GM18526 (cell line): ENCODE data around the gene ADAMTSL3.

Experiments
- POLR2A ChIP-seq: IDR thresholded peaks from 3 replicates; pipeline ENCODE4 v1.6.1; 2011; ENCODE audit not compliant: insufficient read length; ENCODE audit errors: extremely low read depth

The ADAMTSL3 gene

GRCh38 chr15:83848315-83849050, 194.6 kb downstream of the ADAMTSL3 start:
- TF ChIP-seq POLR2A, result no peak

- TF ChIP-seq POLR2A, result no peak
Observed at GRCh38 chr15:83850015-83850414, 196.1 kb downstream of the ADAMTSL3 start.

GRCh38 chr15:83850501-83851245, 196.8 kb downstream of the ADAMTSL3 start:
- no peak for TF ChIP-seq POLR2A

GRCh38 chr15:83853232-83853631, 199.3 kb downstream of the ADAMTSL3 start:
- no peak for TF ChIP-seq POLR2A

- TF ChIP-seq POLR2A, result no peak
Observed at GRCh38 chr15:83854321-83854720, 200.4 kb downstream of the ADAMTSL3 start.

- no peak for TF ChIP-seq POLR2A
Observed at GRCh38 chr15:83854950-83855707, 201.2 kb downstream of the ADAMTSL3 start.

GRCh38 chr15:83855956-83856355, 202.0 kb downstream of the ADAMTSL3 start:
- no peak for TF ChIP-seq POLR2A

GRCh38 chr15:83858820-83859505, 205.0 kb downstream of the ADAMTSL3 start:
- no peak for TF ChIP-seq POLR2A

GRCh38 chr15:83866692-83867091, 212.8 kb downstream of the ADAMTSL3 start:
- TF ChIP-seq POLR2A, result no peak

- TF ChIP-seq POLR2A, result no peak
Observed at GRCh38 chr15:83869341-83869740, 215.4 kb downstream of the ADAMTSL3 start.

GRCh38 chr15:83871808-83872559, 218.1 kb downstream of the ADAMTSL3 start:
- no peak for TF ChIP-seq POLR2A

GRCh38 chr15:83873966-83874365, 220.0 kb downstream of the ADAMTSL3 start:
- no peak for TF ChIP-seq POLR2A

- no peak for TF ChIP-seq POLR2A
Observed at GRCh38 chr15:83880529-83880928, 226.6 kb downstream of the ADAMTSL3 start.

GRCh38 chr15:83881156-83881555, 227.2 kb downstream of the ADAMTSL3 start:
- TF ChIP-seq POLR2A, result no peak
